GM18951 (cell line): Measurements from ENCODE around the gene SHB.

Source experiments
- POLR2A ChIP-seq: IDR thresholded peaks from 4 replicates; pipeline ENCODE4 v1.6.1; 2011; ENCODE audit warnings: mild to moderate bottlenecking; ENCODE audit not compliant: insufficient read length, insufficient read depth; ENCODE audit errors: extremely low read depth
- in situ Hi-C: fragments of 300-500 bp; cut with MboI; formaldehyde crosslinking; loops from one replicate; pipeline ENCODE4 v1.12.0; 2022; ENCODE audit warnings: low sequenced_read_pairs, mixed read lengths, inconsistent platforms; ENCODE audit not compliant: unreplicated experiment

Gene SHB

GRCh38 chr9:37910271-37910670 is 158.8 kb downstream of the SHB start:
- in situ Hi-C loops, result loop anchor here (5.0 to 10.0 kb wide), 2 partner anchors 175 to 452 kb away; no protein-coding TSS in a partner anchor
- TF ChIP-seq POLR2A, result no peak

- in situ Hi-C loops, result loop anchor here (5.0 to 10.0 kb wide), 2 partner anchors 175 to 452 kb away; no protein-coding TSS in a partner anchor
Observed at GRCh38 chr9:37909836-37910235, 159.2 kb downstream of the SHB start.

GRCh38 chr9:37909326-37909725 is 159.7 kb downstream of the SHB start:
- in situ Hi-C loops, result no loop called here
- TF ChIP-seq POLR2A, result no peak

GRCh38 chr9:37908698-37909186 is 160.3 kb downstream of the SHB start:
- in situ Hi-C loops, result no loop called here
- no peak for TF ChIP-seq POLR2A

GRCh38 chr9:37908283-37908682 is 160.7 kb downstream of the SHB start:
- TF ChIP-seq POLR2A, result no peak
- in situ Hi-C loops, result no loop called here

GRCh38 chr9:37906312-37907239 is 162.5 kb downstream of the SHB start:
- no peak for TF ChIP-seq POLR2A
- in situ Hi-C loops, result no loop called here

GRCh38 chr9:37905776-37906175 is 163.3 kb downstream of the SHB start:
- in situ Hi-C loops, result no loop called here

GRCh38 chr9:37905131-37905505 is 163.9 kb downstream of the SHB start:
- no peak for TF ChIP-seq POLR2A
- in situ Hi-C loops, result no loop called here

More at GRCh38 chr9:37905776-37906175, 163.3 kb downstream of the SHB start:
- no peak for TF ChIP-seq POLR2A

GRCh38 chr9:37904445-37905130 is 164.4 kb downstream of the SHB start:
- TF ChIP-seq POLR2A, result no peak
- in situ Hi-C loops, result no loop called here

GRCh38 chr9:37903647-37904444 is 165.2 kb downstream of the SHB start, which contains the start of gene SLC25A51:
SLC25A51 (minus strand) TSS chr9:37904127; CDS start chr9:37888550, 15,577 bp downstream.
- in situ Hi-C loops, result no loop called here
- TF ChIP-seq POLR2A, result peak; percentile 88

GRCh38 chr9:37902796-37903646 is 166.0 kb downstream of the SHB start:
- in situ Hi-C loops, result no loop called here

GRCh38 chr9:37902131-37902530 is 166.9 kb downstream of the SHB start:
- in situ Hi-C loops, result no loop called here
- no peak for TF ChIP-seq POLR2A

More at GRCh38 chr9:37902796-37903646, 166.0 kb downstream of the SHB start:
- no peak for TF ChIP-seq POLR2A

- in situ Hi-C loops, result no loop called here
- no peak for TF ChIP-seq POLR2A
Observed at GRCh38 chr9:37899041-37899440, 170.0 kb downstream of the SHB start.
